Measurements from ENCODE around the gene FAM174B.

Gene FAM174B

DNA sequence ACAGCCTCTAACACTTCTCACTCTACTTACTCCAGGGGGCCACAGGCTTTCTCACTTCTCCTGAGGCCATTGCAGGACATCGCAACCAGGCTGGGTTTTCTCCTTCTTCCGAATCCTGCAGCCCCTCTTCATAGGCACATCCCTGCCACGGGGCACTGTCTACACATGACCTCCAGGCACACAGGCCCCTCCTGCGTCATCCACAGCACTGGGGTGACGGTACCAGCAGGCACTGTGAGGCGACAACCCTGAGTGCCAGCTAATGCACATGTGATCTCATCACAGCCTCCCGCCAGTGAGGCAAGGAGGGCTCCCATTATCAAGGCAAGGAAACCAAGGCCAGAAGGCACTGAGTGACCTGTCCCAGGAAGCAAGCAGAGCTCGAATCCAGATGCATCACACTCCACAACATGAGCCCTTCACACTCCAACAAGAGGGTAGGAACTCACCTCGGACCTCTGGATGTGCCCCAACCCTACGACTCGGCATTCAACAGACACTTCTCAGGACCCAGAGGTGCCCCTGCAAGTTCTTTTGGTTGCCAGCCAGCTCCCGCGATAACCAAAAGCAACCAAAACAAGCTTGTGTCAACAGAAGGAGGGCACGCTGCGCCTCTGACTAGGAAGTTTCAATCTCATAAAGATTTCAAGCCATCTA lies 16.7 kb downstream of the FAM174B start:
- DNase-seq, result no peak

DNA sequence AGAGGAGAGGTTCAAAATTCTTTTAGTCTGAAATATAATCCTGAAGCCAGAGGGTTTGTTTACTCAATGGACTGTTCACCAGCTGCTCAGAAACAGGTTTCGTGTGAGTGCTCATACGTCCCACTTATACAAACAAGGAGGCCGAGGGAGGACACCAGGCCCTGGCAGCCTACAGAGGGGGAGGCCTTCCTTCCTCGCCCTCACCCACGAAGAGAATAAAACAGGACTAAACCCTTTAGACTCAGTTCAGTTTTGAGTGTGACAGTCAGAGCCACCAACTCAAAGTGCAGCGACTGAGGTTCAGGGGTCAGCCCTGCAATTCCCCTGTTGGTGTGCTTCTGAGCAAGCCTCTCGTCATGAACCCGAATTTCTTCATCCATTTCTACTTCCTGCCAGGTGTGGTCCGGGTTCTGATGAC lies 17.3 kb downstream of the FAM174B start:
- DNase-seq, result peak; percentile 85

DNA sequence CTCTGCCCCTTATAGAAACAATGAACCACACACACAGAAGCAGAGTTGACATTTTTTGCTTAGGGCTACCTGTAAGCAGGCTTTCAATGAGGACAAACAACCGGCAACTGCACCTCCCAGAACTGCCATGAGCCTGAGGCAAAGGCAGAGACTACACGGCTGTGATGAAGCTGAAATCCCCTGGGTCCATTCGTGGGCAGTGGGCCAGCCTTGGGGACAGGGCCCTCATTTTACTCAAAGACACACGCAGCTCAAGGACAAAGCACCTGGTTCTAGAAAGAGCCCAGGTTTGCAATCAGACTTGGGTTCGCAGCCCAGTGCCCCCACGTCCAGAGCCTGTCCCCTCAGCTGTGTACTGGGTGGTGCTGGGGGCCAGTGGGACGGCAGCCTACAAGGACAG lies 17.9 kb downstream of the FAM174B start:
- DNase-seq, result peak; percentile 79

DNA sequence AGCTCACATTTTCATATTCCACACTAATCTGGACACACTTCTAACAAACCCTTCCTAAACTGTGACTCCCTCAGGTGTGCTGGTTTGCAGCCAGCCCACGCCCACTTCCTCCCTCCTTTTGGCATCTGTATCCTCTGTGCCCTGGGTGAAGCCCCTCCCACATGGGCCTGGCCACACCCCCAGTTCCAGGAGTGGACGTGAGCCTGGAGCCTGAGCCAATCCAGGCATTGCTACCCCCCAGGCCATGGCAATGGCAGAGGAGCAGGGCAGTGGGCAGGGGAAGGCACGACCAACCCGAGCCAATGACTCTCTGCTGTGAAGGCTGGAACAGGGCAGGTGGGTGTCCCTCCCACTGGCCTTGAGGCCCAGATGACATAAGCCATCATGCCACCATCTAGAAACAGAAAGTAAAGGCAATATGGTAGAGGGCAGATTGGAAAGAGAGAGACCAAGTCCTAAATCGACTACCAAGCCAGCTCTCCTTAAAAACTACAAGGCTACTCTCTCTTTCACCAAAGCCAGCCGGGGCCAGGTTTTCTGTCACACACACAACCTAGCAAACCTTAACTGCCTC lies 18.6 kb downstream of the FAM174B start:
- peak; percentile 93 for DNase-seq

DNA sequence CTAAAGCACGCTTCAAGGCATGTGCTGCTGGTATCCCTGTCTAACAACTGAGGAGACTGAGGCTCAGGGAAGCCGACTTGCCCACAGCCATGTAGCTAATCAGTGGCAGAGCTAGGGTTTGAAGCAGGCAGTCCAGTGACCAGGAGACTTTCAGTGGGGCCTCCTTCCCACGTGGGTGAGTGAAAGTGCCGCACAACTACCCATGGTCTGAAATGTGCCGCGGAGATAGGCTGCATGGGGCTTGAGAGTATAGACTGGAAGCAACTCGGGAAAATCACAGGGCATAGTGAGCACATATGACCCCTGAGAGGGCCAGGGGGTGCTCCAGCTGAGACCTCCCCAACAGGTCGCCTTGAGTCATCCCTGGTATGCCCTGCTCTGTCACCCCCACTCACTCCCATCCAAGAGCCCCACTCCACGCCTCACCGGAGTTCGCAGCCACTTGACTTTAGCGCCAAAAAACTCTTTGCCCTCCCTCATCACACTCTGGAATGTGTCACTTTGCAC lies 19.1 kb downstream of the FAM174B start:
- no peak for DNase-seq

DNA sequence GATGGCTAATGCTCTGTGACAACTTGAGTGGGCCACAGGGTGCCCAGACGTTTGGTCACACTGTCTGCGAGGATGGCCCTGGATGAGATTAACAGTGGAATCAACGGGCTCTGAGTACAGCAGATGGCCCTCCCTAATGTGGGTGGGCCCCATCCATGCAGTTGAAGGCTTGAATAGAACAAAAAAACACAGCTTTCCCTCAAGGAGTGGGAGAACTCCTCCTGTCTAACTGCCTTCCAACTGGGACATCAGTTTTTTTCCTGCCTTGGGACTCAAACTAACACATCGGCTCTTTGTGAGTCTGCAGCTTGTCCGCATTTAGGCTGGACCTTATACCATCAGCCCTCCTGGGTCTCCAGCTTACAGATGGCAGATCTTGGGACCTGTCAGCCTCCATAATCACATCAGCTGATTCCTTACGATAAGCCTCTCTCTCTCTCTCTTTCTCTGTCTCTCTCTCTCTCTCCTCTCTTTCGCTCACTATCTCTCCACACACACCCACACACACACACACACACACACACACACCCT lies 20.8 kb downstream of the FAM174B start:
- peak; percentile 7 for DNase-seq

DNA sequence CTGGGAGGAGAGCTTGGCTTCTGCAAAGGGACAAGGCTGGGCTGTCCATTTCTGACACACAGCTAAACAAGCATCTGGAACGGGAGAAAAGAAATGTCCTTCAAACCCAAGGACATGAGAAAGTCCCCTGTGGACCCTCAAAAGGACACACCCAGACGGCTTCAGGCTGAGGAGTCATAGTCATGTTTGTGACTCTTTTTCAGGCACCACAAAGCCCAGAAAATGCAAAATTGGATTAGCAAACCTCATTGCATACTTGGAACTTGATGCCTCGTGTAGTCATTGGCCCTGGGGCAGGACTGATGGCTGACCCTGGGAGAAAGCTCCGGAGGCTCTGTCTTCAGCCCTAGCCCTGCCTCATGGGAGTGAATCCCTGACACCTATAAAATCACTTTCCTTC lies 21.5 kb downstream of the FAM174B start:
- DNase-seq, result no peak

DNA sequence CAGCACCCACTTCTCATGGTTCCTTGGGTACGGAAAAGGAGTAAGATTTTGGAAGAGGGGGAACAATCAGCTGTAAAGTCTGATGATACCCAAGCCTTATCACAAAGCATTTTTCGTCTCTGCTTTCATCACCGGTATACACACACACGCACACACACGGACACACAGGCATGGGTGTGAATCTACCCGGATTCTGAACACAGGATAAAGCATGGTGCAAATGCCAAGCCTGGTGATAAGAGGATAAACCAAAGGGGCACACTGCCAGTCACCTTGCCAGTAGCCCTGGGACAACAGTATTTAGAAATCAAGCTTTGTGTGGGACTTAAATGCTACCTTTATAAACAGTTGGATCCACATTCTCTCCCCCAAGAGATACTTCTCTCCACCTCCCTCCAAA lies 22.2 kb downstream of the FAM174B start:
- DNase-seq, result no peak

DNA sequence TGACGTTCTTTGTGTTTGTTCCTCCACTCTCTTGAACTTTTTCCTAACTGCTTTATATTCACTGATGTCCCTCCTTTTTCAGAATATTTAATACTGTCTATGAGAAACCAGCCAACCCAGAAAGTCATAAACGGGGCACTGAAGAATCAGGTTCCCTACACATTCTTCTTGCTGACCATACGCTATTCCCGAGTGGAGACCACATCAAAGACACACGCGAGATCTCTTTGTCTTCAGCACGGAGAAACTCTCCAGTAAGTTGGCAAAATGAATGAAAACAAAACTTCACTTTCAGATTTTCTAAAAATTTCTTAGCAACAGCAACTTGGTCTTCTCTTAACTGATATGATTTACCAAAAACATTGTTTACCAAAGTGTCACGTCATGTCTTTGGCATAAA lies 22.6 kb downstream of the FAM174B start:
- DNase-seq, result no peak

DNA sequence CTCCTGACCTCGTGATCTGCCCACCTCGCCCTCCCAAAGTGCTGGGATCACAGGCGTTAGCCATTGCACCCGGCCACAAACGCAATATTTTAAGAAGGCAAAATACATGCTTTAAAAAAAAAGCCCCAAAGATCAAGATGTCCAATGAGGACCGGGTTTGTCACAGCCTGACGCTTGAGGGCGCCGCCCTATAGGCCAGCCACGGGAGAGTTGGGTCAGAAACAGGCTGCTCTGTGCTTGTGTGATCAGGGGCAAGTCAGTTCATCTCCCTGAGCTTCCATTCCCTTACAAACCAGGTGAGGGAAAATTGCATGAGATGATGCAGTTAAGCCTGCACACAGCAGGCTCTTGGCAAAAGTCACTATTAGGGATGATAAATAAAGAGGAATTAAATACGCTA lies 23.9 kb downstream of the FAM174B start:
- no peak for DNase-seq

DNA sequence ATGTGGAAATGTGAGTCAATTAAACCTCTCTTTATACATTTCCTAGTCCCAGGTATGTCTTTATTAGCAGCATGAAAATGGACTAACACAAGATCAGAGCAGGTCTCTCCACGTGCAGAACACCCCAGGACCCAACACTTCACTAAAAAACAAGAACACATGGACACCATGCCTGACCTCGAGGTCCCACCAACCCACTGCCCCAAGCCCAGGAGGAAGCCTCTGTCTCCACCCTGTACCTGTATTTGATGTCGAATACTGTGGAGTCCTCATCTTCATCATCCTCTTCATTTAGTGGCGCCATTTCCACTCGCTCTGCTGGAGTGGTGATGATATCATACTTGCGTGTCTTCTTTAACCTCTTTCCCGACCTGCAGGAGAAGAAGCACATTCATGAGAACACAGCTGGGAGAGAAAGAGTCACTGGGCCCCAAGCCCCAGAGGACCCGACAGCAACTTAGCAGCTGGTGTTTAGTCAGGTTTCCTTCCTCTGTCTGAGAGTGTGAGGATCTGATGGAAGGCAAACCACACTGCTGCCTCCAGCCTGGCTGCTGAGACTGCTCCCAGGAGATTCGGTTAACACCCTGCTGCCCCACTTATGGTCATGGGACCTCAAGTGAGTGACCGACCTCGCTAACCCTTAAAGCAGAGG lies 25.5 kb downstream of the FAM174B start:
- peak; percentile 7 for DNase-seq

DNA sequence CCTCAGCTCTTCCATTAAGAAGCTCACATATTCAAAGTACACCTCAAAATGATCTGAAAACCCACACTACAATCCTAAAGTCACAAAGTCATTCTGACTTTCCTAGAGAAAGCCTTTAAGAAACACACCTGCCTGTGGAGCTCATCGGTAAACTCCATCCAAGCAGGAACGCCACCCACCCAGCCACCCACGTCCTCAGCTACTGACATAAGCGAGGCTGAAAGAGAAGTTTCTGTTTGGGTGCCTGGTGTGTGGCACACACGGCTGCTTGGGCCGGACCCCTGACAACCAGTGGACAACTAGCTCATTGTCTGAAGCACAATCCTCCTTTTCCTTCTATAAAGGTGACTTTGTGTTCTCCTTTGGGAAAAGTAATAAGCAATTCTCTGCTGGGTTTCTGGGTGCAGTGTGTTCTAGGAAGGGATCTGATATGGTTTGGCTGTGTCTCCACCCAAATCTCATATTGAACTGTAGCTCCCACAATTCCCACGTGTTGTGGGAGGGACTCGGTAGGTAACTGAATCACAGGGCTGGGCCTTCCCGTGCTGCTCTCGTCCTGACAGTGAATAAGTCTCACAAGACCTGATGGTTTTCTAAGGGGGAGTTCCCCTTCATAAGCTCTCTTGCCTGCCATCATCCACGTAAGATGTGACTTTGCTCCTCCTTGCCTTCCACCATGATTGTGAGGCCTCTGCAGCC lies 26.1 kb downstream of the FAM174B start:
- DNase-seq, result no peak

DNA sequence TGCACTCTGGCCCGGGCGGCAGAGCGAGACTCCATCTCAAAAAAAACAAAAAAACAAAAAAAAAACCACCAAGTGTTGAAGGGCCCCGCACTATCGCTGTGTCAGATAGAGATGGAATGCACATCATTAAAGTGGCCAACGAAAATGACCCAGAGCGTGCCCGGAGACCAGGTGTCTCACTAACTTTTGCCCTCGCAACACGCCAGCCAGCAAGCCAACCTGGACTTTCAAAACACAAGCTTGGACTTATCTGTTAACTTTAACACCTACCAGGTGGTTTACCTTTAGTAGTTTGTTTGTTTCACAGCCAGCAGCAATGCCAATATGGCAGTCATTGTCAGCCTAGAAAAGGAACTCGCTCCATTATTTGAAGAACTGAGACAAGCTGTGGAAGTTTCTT lies 28.6 kb downstream of the FAM174B start:
- DNase-seq, result no peak

DNA sequence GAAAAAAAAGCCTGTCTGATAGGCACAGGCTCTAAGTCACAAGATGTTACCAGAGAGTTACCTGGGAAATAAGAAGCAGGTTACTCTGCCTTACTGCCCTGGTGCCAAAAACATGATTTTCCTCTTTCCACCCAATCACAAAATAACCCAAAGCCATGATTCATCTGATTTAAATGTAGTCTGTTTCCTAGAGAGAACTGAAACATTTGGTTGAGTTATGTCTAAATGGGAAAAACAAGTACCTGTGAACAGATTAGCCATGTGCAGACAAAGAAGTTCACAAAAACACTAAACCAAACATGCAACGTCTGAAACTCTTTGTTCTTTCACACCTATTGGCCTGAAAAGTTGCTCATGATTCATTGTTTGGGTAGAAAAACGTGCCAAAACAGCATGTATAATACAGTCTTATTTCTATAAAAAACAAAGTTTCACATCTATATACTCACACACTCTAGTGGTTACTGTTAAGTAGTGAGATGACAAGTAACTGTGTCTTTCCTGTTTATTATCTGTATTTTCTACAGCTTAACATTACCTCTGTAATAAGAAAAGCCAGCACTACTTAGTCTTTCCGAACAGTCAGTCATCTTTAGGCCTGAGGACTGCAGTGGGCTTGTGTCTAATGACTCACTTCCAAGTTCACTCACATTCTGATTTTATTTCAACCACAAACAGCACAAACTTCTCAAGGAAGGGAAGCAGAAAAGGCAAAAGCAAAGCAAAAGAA lies 30.2 kb downstream of the FAM174B start:
- DNase-seq, result no peak

DNA sequence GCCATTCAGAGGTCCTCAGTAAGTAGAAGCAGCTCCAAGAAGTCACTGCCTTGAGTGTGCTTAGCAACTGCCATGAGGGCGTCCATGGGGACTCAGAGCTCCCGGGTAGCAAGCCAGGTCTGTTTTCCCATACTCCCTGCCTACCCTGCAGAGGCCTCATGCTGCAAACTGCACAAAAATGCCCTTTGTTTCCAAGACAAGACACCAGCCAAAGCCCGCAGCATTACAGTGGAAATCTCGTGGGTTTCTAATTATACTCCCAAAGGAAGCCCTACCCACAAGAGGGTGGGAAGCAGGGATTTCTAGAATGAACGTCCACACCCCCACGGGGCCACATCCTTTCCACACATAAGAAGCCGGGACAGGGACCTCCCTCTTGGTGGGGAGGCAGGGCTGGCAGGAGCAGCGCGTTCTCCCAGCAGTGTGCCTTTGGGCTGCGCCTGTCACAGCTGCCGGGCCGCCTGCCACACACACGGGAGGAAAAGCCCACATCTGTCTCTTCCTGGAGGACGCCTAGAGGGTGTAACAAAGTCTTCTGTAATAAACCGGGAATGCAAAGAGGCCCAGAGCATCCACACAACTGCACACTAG lies 31.1 kb downstream of the FAM174B start:
- peak; percentile 71 for DNase-seq

DNA sequence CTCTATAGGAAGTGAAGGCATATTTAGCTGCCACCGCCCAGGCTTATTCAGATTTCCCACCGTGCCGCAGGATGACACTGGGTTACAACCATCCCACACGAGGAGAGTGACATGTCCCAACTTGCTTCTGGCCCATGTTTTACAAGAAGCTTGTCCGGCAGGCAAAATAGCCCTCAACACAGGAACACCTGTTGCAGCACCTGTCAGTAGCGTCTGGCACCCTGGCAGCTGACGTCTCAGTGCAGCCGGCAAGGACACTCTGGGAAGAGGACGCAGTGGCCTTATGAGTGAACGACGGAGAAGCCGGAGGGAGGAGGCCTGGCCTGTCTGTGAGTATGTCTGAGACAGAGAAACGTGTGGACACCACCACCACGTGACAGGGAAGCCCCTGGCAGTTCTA lies 32.1 kb downstream of the FAM174B start:
- peak; percentile 79 for DNase-seq

DNA sequence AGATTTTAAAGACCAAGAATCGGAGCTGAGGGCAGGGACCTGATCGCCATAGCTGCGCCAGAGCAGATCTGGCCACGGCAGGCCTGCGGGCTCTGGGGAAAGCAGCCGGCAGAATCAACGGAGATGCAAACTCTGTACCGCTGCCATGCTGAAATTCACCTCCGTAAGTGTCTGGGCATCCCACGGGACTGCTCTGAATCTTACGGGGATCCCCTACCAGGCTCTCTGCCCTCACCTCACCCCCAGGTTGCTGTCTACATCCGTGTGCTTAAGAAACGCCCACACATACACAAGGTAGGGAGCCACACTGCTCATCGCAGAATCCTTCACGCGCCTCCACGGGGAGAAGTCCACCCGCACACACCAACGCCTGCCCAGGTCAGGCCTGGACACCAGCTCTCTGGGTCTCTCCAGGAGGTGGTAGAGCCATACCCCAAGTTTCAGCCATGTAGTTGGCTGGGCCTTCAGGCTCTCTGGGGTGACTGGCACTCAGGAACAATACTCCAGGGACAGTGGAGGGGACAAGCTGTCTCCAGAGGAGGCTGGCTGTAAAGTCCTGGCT lies 33.5 kb downstream of the FAM174B start:
- no peak for DNase-seq

DNA sequence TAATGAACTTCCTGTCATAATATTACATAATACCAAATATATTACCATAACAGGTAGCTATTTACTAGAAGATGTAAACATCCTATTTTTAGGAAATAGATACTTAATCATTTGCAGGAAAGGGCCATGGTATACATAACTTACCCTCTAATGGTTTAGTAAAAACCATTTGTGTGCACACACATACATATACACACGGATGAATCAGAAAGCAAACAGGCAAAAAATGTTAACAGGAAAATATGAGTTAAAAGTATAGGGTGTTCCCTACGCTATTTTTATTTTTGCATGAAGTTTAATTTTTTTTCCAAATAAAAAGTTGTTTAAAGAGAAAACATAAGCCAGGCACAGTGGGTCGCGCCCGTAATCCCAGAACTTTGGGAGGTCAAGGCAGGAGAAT lies 34.6 kb downstream of the FAM174B start:
- no peak for DNase-seq

DNA sequence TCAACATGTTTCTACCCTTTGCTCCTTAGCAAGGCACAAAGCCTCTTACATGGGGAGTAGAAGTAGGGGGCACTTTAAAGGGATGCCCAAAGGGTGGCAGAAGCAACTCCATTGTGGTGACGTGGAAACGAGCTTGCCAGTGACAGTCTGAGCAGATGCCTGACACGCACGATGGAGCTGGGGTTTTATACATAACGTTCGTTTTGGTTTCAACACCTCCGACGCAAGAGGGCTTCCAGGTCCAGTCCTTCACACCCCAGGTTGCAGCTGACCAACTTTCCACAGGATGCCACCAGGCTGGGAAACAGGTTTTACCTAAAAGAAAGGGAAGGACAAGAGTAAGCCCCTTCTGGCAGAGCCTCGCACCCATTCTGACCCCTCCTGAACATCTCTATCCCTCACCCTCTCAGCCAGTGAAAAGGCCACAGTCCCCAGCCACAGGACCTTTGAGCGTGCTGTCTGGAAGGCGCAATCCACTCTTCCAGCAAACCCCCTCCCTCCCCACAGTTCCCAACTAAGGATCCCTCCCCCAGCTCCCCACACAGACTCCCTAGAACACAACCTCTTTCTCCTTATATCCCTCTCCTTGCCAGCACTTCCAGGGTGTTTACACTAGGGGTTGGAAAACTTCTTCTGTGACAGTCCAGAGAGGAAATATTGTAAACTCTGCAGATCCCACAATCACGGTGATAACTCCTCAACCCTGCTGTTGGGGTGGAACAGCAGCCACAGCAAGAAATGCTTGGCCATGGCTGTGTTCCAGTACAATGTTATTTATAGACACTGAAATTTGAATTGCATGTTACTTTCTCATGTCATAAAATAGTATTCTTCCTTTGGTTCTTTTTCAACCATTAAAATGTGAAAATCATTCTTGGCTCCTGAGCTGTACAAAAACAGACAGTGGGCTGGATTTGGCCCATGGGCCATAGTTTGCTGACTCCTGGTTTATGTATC lies 36.2 kb downstream of the FAM174B start:
- DNase-seq, result no peak
